Measurements from ENCODE around the gene NUTM2F.
A peak's percentile ranks its signal among the peaks of the same experiment; 100 is the strongest.
"Not testable (repeated sequence)": the region's sequence is repeated elsewhere in the genome, so short reads cannot be mapped to it uniquely, and the experiment has no call there.

The NUTM2F gene, protein sequence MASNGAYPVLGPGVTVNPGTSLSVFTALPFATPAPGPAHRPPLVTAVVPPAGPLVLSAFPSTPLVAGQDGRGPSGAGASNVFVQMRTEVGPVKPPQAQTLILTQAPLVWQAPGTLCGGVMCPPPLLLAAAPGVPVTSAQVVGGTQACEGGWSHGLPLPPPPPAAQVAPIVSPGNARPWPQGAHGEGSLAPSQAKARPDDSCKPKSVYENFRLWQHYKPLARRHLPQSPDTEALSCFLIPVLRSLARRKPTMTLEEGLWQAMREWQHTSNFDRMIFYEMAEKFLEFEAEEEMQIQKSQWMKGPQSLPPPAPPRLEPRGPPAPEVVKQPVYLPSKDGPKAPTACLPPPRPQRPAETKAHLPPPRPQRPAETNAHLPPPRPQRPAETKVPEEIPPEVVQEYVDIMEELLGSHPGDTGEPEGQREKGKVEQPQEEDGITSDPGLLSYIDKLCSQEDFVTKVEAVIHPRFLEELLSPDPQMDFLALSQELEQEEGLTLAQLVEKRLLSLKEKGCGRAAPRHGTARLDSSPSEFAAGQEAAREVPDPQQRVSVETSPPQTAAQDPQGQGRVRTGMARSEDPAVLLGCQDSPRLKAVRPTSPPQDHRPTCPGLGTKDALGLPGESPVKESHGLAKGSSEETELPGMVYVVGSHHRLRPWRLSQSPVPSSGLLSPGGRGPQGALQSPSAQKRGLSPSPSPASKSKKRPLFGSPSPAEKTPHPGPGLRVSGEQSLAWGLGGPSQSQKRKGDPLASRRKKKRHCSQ

DNA sequence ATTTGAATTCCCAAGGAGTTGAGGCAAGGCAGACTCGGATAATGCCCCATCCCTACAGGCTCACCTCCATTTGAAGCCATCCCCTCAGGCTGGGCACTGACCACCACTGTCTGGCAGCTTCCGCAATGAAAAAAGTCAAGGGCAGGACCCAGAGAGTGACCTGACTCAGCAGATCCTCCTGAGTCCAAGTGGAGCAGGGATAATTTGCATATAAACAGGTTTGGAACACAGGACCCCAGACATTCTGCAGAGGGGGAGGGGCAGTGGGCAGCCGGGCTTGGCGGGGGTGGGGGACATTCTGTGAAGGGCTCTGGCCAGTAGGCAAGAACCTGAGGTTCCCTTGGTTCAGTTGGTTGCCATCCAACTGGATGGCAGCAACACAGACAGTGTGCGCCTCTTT lies at the start of gene NUTM2F:
Gene NUTM2F, minus strand, starts transcription at position 101 of the 400 bp plus-strand sequence. Its CDS starts 21 bp downstream, at position 80.
- not testable (repeated sequence) for DNase-seq

DNA sequence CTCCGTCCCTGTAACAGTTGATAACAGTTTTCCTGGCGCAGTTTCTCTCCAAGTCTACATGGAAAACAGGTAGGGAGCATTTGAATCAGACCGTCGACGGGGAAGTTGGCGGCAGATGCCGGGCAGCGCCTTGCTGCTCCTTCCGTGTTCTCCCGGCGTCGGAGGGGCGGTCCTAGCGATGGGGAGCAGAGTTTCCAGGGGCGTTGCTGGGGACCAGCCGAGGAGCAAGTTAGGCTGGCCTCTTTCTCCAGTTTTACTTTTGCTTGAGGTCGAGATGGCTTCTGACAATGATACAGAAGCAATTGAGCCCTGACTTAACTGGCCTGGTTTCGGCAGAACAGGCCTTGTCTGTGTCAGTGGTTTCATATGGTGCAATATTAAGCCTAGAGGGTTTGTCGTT lies 46.8 kb upstream of the NUTM2F start:
- peak; percentile 21 for DNase-seq

DNA sequence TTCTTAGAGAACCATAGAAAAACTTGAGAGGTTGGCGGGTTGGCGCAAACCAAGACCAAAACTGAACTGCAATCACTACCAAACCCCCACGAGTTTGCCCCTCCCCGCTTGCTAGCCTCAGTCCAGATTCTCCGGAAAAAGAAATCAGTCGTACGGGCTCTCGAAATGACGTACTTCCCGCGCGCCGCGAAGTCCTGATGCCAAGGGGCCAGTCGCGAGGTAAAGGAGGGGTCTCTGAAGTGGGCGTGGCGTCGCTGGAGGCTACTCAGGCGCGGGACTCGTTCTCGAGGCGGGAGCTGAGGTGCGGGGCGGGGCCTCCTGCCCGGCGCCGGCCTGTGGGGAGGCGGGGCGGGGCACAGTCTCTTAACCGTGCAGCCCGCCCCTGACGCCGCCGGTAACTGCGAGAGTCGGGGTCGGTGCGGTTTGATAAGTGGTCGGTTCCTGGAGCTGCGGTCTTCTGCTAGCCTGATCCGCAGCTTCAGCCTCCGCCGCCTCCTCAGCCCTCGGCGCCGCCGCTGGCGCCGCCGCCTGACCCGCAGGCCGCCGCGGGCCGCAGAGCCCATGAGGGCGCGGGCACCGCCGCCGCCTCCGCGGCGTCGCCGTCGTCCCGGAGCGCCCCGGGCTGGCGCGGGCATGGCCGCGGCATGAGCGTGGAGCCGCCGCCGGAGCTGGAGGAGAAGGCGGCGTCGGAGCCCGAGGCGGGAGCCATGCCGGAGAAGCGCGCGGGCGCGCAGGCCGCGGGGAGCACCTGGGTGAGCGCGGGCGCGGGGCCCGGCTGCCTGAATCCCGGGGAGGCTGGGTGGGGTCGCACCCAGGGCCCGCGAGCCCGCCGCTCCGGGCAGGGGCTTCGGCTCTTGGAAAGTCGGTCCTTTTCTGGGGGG lies 46.0 kb upstream of the NUTM2F start:
- peak; percentile 89 for DNase-seq

DNA sequence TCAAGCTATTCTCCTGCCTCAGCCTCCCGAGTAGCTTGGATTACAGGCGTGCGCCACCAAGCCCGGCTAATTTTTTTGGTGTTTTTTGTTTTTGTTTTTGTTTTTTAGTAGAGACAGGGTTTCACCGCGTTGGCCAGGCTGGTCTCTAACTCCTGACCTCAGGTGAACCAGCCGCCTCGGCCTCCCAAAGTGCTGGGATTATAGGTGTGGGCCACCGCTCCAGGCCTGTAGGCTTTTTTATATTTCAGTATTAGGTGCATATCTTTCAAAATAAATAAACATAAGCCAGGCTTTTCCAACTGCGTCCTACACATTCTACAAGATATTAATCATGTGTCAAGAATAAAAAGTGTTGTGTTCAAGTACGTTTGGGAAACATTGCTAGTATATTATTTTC lies 45.3 kb upstream of the NUTM2F start:
- DNase-seq: not testable (repeated sequence)

DNA sequence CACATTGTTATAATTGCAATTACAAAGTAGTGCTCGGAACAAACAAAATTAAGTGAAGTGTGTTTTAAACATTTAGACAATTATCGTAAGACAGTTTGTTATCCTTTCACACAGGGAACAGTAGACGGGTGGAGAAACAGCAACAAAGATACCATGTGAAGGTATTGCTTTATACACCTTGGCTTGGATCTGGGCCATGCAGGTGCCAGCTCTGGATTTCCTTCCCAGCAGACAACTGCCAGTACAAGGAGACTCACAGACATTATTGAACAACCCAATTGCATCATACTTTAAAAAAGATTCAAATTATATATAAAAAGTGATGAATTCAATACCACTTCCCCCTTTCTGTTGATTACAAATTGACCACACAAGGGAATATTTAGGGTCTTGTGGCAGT lies 41.8 kb upstream of the NUTM2F start:
- DNase-seq: not testable (repeated sequence)

DNA sequence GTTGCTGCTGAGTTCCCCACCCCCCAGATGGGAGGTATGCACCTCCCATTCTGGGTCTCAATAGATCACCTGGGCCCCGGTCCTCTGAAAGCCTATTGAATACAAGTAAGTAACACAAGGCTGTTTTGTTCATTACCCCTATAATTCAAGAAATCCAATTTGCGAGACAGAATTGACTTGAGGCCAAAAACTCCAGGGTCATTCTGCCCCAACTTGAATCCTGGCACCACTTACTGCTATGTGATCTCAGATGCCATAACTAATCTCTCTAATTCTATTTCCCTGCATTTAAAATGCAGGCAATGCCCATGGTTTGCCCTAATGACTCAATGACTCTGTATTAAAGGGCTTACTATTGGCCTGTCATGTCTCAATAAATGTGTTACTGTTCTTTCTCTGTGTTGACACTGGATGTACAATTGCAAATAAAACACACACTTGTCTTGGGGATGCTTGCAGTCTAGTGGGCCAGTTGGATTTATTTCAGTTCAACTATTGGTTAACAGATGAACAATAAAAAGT lies 35.7 kb upstream of the NUTM2F start:
- DNase-seq: not testable (repeated sequence)

DNA sequence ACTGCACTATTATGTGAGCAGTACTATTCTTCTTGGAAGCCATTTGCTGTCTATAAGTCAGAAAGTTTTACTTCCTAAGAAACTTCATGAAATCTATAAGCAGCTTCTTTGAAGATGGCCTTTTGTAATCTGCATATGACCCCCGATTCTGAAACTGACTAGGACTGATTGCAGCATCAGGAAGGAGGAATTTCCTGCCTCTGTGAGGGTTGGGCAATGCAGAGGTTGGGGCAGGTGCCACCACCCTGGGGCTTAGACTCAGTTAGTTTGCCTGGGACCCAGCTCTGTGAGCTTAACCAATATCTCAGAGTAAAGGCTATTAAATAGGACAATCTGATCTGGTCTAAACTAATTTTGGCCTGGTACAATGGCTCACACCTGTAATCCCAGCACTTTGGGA lies 28.7 kb upstream of the NUTM2F start:
- not testable (repeated sequence) for DNase-seq

DNA sequence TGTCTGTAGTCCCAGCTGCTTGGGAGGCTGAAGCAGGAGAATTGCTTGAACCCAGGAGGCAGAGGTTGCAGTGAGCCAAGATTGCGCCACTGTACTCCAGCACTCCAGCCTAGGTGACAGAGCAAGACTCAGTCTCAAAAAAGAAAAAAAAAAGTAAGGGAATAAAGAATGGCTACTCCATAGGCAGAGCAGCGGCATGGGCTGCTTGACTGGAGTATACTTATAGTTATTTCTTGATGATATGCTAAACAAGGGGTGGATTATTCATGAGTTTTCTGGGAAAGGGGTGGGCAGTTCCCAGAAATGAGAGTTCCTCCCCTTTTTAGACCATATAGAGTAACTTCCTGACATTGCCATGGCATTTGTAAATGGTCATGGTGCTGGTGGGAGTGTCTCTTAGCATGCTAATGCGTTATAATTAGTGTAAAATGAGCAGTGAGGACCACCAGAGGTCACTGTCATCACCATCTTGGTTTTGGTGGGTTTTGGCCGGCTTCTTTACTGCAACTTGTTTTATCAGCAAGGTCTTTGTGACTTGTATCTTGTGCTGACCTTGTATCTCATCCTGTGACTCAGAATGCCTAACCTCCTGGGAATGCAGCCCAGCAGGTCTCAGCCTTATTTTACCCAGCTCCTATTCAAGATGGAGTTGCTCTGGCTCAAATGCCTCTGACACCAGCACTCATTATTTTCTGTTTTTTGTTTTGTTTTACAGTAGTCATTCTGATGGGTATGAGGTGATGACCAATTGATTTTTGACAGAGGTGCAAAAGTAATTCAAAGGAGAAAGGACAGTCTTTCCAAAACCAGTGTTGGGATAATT lies 23.7 kb upstream of the NUTM2F start:
- DNase-seq: not testable (repeated sequence)

DNA sequence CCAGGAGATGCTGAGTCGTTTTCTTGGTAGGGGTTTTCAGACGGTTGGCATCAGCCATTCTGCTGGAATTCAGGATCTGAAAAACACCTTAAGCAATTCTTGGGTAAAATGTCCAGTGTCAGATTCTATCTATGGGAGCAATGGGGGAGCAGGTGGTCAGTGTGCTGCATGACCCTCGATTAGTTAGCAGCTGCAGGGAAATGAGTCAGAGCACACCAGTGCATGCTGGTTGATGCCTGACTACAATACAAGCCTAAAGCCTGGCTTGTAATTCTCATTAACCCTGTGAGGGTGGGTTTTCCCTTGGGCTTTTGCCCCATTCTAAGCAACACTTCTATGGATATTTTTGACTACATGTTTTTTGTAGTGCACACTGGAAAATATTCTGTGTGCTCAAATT lies 20.3 kb upstream of the NUTM2F start:
- not testable (repeated sequence) for DNase-seq

DNA sequence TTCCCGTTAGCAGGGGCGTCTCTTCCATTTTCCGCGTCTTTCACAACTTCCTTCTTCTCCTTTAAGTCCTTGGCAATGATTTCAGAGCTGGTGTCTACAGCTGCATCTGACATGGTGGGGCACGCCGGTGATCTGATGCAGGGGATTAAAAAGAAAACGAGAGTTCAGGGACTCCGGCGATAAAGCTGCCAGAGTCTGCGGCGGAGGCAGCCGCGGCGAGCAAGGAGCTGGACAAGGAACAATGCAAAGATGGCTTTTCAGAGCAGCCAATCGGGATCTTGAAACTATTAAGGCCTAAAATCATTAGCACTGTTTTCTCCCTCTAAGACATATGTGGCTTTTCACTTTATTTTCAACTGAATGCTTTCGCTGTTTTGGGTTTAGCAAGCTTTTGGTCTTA lies 19.0 kb upstream of the NUTM2F start:
- DNase-seq: not testable (repeated sequence)

DNA sequence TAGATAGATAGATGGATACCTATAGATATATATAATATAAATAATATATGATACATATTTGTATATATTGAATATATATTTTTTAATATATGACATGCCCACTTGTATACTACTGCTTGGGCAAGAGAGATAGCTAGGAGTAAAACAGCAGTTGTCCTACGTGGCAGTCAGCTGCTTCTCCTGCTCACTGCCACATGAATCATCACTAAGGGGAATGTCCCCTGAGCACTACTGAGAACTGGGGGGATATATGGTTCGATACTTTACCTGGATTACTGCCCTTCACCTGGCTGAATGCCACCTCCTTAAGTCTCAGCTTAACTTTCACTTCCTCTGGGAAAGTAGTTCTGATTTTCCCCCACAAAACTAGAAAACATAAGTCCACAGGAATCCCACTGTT lies 13.3 kb upstream of the NUTM2F start:
- not testable (repeated sequence) for DNase-seq

DNA sequence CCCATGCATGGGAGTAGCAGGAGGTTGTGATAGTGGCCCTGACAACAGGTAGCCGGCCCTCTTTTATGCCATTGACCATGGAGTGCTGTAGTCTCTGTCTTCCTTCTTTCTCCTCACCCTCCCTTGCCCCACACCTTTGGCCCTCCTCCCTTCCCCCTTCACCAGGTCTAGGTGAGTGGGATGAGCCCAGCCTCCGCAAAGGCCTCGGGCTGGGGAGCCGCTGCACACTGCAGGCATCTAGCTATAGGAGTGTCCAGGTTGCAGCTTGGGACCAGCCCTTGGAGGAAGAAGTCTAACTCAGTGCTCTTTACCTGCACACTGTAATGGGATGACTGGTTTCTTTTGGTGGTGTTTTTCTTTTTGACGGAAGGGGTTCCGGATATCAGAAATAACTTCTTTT lies 12.3 kb upstream of the NUTM2F start:
- DNase-seq: not testable (repeated sequence)

DNA sequence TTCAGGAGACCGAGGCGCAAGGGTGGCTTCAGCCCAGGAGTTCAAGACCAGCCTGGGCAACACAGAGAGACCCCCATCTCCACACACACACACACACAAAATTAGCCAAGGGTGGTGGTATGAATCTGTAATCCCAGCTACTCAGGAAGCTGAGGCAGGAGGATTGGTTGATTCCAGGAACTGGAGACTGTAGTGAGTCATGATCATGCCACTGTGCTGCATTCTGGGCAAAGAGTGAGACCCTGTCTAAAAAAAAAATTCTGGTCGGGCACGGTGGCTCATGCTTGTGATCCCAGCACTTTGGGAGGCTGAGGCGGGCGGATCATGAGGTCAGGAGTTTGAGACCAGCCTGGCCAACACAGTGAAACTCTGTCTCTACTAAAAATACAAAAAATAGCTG lies 11.2 kb upstream of the NUTM2F start:
- DNase-seq: not testable (repeated sequence)

DNA sequence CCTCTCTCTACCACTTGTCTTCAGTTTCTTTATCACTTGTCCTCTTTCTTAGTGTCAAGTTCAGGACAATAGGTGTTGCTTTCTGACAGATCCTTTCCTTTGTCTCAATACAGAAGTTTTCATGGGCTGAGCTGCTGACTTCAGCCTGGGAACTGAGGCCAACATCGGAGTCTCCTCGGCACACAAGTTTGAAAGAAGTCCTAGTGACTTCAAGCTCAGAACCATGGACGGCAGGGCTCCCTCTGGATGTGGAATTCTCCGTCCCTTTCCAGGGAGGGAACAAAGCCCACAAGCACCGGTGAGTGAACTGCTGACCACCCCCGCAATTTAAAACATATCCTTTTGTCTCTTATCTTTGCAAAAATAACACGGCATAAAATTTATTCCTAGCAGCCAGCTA lies 10.3 kb upstream of the NUTM2F start:
- DNase-seq: not testable (repeated sequence)

DNA sequence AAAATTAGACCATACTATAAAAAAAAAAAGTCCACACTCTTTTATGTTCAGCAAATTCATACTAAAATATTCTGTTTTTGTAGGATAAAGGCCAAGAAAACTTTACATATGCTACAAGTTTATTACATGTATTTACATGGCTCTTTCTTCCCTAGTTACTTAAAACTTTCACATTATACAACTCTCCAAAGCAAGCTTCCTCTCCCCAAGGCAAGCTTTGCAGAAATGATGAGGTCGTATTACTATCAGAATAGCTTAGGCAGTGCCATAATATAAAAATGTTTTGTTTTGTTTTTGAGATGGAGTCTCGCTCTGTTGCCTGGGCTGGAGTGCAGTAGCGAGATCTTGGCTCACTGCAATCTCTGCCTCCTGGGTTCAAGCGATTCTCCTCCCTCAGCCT lies 8.0 kb upstream of the NUTM2F start:
- DNase-seq: not testable (repeated sequence)

DNA sequence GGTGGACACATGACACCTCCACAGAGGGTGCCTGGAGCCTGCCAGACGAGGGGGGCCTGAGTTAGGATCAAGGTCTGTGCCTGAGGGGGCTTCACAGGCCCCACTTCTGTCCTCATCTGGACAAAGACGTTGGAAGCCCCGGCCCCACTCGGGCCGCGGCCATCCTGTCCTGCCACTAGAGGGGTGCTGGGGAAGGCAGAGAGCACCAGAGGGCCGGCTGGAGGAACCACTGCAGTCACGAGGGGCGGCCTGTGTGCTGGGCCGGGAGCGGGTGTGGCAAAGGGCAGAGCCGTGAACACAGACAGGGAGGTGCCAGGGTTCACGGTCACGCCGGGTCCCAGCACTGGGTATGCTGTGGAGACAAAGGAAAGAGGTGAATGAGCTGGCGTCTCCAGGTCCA lies 2.9 kb downstream of the NUTM2F start:
- not testable (repeated sequence) for DNase-seq

DNA sequence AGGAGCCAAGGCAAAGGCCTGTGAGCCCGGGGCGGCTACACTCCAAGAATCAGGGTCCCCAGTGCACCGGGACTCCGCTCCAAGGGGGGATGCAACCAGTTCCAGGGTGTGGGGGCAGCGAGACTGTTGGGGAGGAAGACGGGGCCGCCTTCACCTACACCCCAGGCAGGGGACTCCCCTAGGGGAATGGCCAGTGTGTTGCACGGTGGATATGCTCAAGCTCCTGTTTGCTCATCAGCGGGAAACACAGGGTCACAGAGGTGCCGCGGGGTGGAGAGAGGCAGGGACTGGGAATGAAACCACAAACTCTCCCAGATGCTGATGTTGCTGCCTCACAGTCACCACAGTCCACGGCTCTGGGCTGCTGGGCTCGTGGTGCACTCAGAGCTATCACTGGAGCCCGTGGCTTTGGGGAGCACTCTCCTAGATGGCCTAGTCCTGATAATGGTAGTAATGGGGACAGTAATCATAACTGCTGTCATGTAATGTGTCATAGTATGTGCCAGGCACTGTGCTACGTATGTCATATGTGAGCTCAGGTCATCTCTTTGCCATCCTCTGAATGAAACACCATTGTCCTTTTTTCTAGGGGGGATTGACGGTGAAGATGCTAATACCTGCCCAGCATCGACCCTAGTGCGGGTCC lies 5.2 kb downstream of the NUTM2F start:
- not testable (repeated sequence) for DNase-seq

DNA sequence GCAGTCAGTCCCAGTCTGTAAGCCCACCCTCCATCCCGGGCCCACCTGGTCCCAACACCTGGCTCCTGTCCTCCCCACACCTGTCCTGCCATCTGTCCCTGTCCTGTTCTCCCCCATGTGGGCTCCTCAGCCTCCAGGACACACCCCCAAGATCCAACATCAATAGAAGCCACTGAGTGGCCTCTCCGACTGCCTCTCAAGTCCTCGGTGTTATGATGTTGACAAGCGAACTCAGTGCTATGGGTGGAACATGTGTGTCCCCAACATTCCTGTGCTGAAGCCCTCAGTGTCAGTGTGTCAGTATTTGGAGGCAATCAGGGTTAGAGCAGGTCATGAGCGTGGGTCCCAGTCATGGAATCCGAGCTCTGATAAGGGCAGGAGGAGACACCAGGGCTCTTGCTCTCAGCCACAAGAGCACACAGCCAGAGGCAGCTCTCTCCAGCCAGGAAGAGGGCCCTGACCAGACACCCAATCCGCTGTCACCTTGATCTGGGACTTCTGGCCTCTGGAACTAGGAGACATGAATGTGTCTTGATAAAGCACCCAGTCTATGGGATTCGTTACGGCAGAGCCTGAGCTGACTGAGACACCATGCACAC lies 6.0 kb downstream of the NUTM2F start:
- DNase-seq: not testable (repeated sequence)

DNA sequence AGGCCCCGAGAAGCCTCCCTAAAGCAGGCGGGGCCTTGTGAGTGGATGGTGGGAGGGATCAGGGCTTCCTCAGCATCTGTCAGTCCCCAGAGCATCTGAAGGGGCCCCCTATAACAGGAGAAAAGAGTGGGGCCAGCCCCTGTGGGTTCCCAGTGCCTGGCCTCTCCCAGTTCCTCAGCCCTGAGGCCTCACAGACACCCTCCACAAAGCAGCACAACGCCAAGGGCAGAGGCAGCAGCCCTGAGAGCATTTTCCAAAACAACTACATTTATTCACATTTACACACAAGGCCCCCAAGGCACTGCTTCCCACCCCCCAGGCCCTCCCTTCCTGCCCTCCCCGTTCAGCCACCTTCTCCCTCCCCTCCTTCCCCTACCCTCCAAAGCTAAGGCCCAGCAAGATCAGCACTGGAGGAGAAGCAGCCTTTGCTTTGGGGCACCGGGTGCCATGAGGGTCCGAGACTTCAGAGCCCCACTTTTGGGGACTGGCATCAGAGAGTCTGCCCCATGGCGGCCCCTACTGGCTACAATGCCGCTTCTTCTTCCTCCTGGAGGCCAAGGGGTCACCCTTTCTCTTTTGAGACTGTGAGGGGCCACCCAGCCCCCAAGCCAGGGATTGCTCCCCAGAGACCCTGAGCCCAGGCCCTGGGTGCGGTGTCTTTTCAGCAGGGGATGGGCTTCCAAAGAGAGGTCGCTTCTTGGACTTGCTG lies 10.3 kb downstream of the NUTM2F start:
- not testable (repeated sequence) for DNase-seq

DNA sequence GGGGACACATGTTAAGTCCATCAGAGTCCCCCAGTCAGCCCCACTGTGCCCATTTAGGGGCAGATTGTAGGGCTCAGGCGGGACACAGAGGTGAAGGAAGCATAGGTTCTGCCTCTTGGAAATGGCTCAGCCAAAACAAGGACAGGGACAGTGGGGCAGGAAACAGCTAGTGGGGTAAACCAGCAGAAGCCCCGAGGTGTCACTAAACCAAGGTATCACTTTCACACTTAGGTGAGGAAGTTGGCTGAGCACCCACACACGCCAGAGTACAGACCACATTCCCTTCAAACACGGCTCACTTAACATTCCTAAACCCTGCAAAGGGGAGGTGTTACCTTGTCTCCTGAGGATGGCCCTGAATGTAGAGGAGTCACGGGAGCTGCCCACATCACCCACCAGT lies 12.2 kb downstream of the NUTM2F start:
- not testable (repeated sequence) for DNase-seq
